GM12878 (cell line): ENCODE results near the gene BRICD5. TPM values are rescaled to one million over a fixed set of nuclear protein-coding genes. Genes with fewer than 3 reads are reported as not detected.

ENCODE experiments used
- ATAC-seq: fragments of 200-7000 bp; cut with Tn5 transposase; 3 replicates; pipeline ENCODE4 v1.9.1; 2020; ENCODE audit warnings: mild to moderate bottlenecking, moderate library complexity
- BruUV-seq: library from RNA; stranded (reverse); fragments of 400-500 nt; replicated peaks from 2 replicates; lab custom pipeline; 2021; lab: Mats Ljungman, UMichigan
- CTCF ChIA-PET: fragments of 300-600 bp; sonication (Branson Sonifier 250); formaldehyde crosslinking; extraction: SDS; loops from one replicate; lab custom pipeline; 2021; ENCODE audit warnings: inconsistent platforms; lab: Yijun Ruan, JAX
- POLR2A ChIA-PET: fragments of 350-600 bp; formaldehyde crosslinking; extraction: SDS; loops from one replicate; lab custom pipeline; 2021; ENCODE audit warnings: inconsistent platforms; lab: Charles Lee
- RAD21 ChIA-PET: fragments of 300-600 bp; sonication (Branson Sonifier 250); formaldehyde crosslinking; loops from one replicate; lab custom pipeline; 2023; ENCODE audit warnings: antibody characterized with exemption; ENCODE audit not compliant: unreplicated experiment; lab: Charles Lee
- SMC1A ChIA-PET: fragments of 300-600 bp; sonication (Branson Sonifier 250); formaldehyde crosslinking; loops from one replicate; lab custom pipeline; 2023; ENCODE audit not compliant: unreplicated experiment, uncharacterized antibody; lab: Charles Lee
- DNase-seq: peaks from one replicate; pipeline ENCODE4 v3.0.0-alpha.2; 2011; ENCODE audit warnings: low read depth, low spot score
- FAIRE-seq: peaks from 3 replicates; lab custom pipeline; 2011; peaks lifted over from hg19 to GRCh38; lab: Jason Lieb, UNC
- H2AFZ ChIP-seq: 2 replicates; pipeline ENCODE4 v1.6.0; 2011; ENCODE audit warnings: low read depth, low read length, control low read depth; ENCODE audit not compliant: control insufficient read depth
- H3K27ac ChIP-seq: 2 replicates; pipeline ENCODE4 v1.5.1; 2011; ENCODE audit warnings: control low read depth; ENCODE audit not compliant: control insufficient read depth, insufficient read depth
- H3K27me3 ChIP-seq, 2 experiments: replicated peaks in 1 of 2; 2 replicates each; pipeline versions ENCODE4 v1.6.0 to v1.6.1; 2011; ENCODE audit warnings: low read length in 1 of 2; ENCODE audit not compliant: control insufficient read depth in 2 of 2, insufficient read depth in 2 of 2
- H3K36me3 ChIP-seq, 2 experiments: 2 replicates each; pipeline ENCODE4 v1.5.1; 2011; ENCODE audit warnings: low read length in 1 of 2; ENCODE audit not compliant: control insufficient read depth in 2 of 2, insufficient read depth in 2 of 2
- H3K4me1 ChIP-seq: 2 replicates; pipeline ENCODE4 v1.6.1; 2011; ENCODE audit warnings: mild to moderate bottlenecking, low read length, moderate library complexity, mixed read lengths; ENCODE audit not compliant: control insufficient read depth, insufficient read depth
- H3K4me2 ChIP-seq: 2 replicates; pipeline ENCODE4 v1.6.0; 2011; ENCODE audit warnings: control low read depth; ENCODE audit not compliant: control insufficient read depth, insufficient read depth
- H3K4me3 ChIP-seq: fragments of 200-600 bp; sonication (generic); 2 replicates; pipeline ENCODE4 v1.5.1; 2016
- H3K79me2 ChIP-seq: 2 replicates; pipeline ENCODE4 v1.6.0; 2011; ENCODE audit warnings: low read length; ENCODE audit not compliant: control insufficient read depth, insufficient read depth
- H3K9ac ChIP-seq: 2 replicates; pipeline ENCODE4 v1.8.0; 2011; ENCODE audit warnings: low read length, control low read depth, mixed read lengths; ENCODE audit not compliant: control insufficient read depth, insufficient read depth
- H3K9me3 ChIP-seq: replicated peaks from 3 replicates; pipeline ENCODE4 v1.5.1; 2011; ENCODE audit warnings: mild to moderate bottlenecking, low read length; ENCODE audit not compliant: control insufficient read depth, insufficient read depth
- H4K20me1 ChIP-seq: 2 replicates; pipeline ENCODE4 v1.6.0; 2011; ENCODE audit not compliant: control insufficient read depth, insufficient read depth
- POLR2A ChIP-seq: IDR thresholded peaks from 2 replicates; pipeline ENCODE4 v1.6.1; 2011; ENCODE audit warnings: low read depth, mild to moderate bottlenecking, low read length
- POLR2AphosphoS2 ChIP-seq: IDR thresholded peaks from 2 replicates; pipeline ENCODE4 v1.6.1; 2011; ENCODE audit warnings: low read depth, mild to moderate bottlenecking, low read length, improper control_type of control experiment, moderate library complexity
- POLR2AphosphoS5 ChIP-seq: IDR thresholded peaks from 2 replicates; pipeline ENCODE4 v1.6.1; 2011; ENCODE audit warnings: mild to moderate bottlenecking, low read length, inconsistent platforms
- SMAD5 ChIP-seq: IDR thresholded peaks from 2 replicates; pipeline ENCODE4 v1.6.1; 2016; ENCODE audit warnings: antibody characterized with exemption, low read depth
- ZBTB40 ChIP-seq: fragments of 450-650 bp; IDR thresholded peaks from 2 replicates; pipeline ENCODE4 v1.6.1; 2016; ENCODE audit warnings: mild to moderate bottlenecking, moderate library complexity, borderline replicate concordance
- ZZZ3 ChIP-seq: IDR thresholded peaks from 2 replicates; pipeline ENCODE4 v1.6.1; 2011; ENCODE audit warnings: low read depth; ENCODE audit not compliant: control insufficient read depth, insufficient read length
- WGBS: methylation state at CpG from one replicate; pipeline ENCODE4 v1.1.6; 2016; ENCODE audit warnings: low lambda C conversion rate; ENCODE audit not compliant: insufficient replicate concordance, insufficient coverage; ENCODE audit errors: missing lambda C conversion rate; 5-methylcytosine and 5-hydroxymethylcytosine counted together
- in situ Hi-C: fragments of 300-500 bp; cut with MboI; formaldehyde crosslinking; loops from 9 replicates; pipeline ENCODE4 v1.14.3; 2018; ENCODE audit warnings: mixed read lengths
- intact Hi-C: fragments of 100-400 bp; cut with micrococcal nuclease; formaldehyde crosslinking; loops from one replicate; pipeline ENCODE4 v1.14.2; 2022; ENCODE audit not compliant: unreplicated experiment
- polyA plus RNA-seq, 11 experiments: library from polyadenylated mRNA; depleted of rRNA in 4 of 11; unstranded in 6 of 11; stranded (reverse) in 5 of 11; fragments of >200 nt; fragmentation: Nextera tagmentation in 4 of 11; fragmentation: Illumina TruSeq in 1 of 11; extraction: Ambion mirVana in 4 of 11; extraction: Trizol in 1 of 11; gene quantifications; 1 replicate in 1 of 11; 2 replicates in 10 of 11; pipeline versions ENCODE4 v1.2.1 to v1.2.3, GENCODE V29; 2011 to 2016; ENCODE audit warnings: inconsistent platforms in 2 of 11, missing spikeins in 2 of 11, low read depth in 1 of 11
- total RNA-seq, 4 experiments: library from RNA; depleted of rRNA in 3 of 4; stranded (reverse); fragments of >200 nt in 3 of 4; fragmentation: Illumina TruSeq in 1 of 4; extraction: Trizol in 1 of 4; gene quantifications; 2 replicates each; pipeline versions ENCODE4 v1.2.1 to v1.2.3, GENCODE V29; 2013 to 2021

The BRICD5 gene
- total and polyA plus RNA-seq, 10 of the 15 experiments (the other 5 are each of a cell fraction or from before 2014, with no cell fraction given), result 0.58 to 11.6 (median 1.5) TPM; not detected in 1

- ChIA-PET POLR2A (interaction anchor here (1.1 kb wide), 1 partner anchor 57 kb away, joined by 4 read pairs; the partner anchor contains the start of gene TRAF7), SMC1A (no interaction called here), CTCF (interaction anchor here (1.0 to 1.1 kb wide), 2 partner anchors 17 to 40 kb away, joined by 3 read pairs; partner anchors contain the start of gene ECI1), RAD21 (no interaction called here)
- intact Hi-C loops (no loop called here), in situ Hi-C loops (no loop called here)
- no TSS peak for BruUV-seq
- no peak for FAIRE-seq
- whole genome bisulfite sequencing, result 65% methylated on average over 11 of the region's 11 CpGs
- H3K36me3 ChIP-seq, result peaks cover 8 to 19% of the 10 kb centered on the region in 2 experiments; a peak in 3 of 4 replicates
- peaks cover 2% of the 10 kb centered on the region; the same call in 1 of the 2 replicates for H3K4me1 ChIP-seq
- no peaks in the 10 kb centered on the region for H4K20me1 ChIP-seq
- no peak overlapping the region for H3K27ac ChIP-seq
- no peak overlapping the region; the same call in 1 of the 2 replicates for H3K4me2 ChIP-seq
- DNase-seq, result no peak
- no peak overlapping the region for H3K9ac ChIP-seq
- H3K9me3 ChIP-seq, result no peaks in the 10 kb centered on the region
- H2AFZ ChIP-seq, result no peak overlapping the region
- H3K27me3 ChIP-seq, result no peaks in the 10 kb centered on the region
- TF ChIP-seq POLR2AphosphoS5 (no peak; the same call in 1 of the 2 replicates), SMAD5 (peak; percentile 43; the same call in 1 of the 2 replicates), POLR2AphosphoS2 (0 out of 2 replicates have a peak, but pooled peaks have one; percentile 22), POLR2A (peak; percentile 59; the same call in 1 of the 2 replicates), ZBTB40 (no peak), ZZZ3 (no peak)
- H3K4me3 ChIP-seq, result no peak overlapping the region
- no peak for ATAC-seq
- peaks cover 23% of the 10 kb centered on the region for H3K79me2 ChIP-seq
Observed at GRCh38 chr16:2211923-2212347, 1.3 kb upstream of the BRICD5 start.
